ENCODE measurements around the gene CC2D2A. TPM values are rescaled to one million over a fixed set of nuclear protein-coding genes. Genes with fewer than 3 reads are reported as not detected.

Gene CC2D2A
- total and polyA plus RNA-seq, 8 donors = 5.7 to 32.7 (median 14.5) TPM

DNA sequence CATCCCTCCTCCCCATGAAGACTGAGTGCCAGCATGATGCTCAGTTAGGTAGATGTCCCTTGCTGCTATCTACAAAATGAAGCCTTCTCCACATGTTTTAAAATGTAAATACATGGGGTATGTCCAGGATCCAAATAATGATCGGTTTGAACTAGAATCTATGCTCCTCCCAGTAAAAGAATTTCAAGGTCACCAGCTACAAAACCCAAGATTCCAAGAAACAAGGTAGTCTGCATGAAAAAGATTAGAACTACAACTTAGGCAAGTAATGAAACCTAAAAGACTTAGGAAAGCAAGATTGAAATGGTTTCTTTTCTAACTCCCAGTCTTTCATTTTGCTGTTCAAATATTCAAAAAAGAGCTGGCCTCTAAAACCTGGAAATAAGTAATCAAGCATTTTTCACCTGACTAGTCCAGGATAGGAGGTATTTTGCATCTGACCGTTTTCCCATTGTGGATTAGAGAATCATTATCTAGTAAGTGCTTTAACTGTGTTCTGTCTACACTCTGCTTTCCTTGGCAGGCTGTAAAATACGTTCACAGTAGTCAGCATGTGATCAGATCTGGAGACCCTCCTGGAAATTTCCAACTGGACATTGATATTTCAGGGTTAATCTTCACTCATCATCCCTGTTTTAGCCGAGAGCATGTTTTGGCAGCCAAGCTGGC, 57.4 kb downstream of the CC2D2A start:
- intact Hi-C loops (cut with DNase I; ENCODE audit: low total_unique reads) = no loop called here
- no peak overlapping the region for H3K4me3 ChIP-seq
- no peaks in the 10 kb centered on the region for H3K27me3 ChIP-seq
- H3K9me3 ChIP-seq = no peaks in the 10 kb centered on the region
- H3K27ac ChIP-seq = no peak overlapping the region
- WGBS, 5 donors = 71 to 81% (median 78%) methylated on average over 4 of the region's 4 CpGs
- H3K36me3 ChIP-seq = peaks cover 0 to 39% (median 10%) of the 10 kb centered on the region in 4 donors
- DNase-seq = no peak
- no peaks in the 10 kb centered on the region for H3K4me1 ChIP-seq
- TF ChIP-seq CTCF (IDR thresholded peaks at IDR 0.05) (no peak), POLR2A (IDR thresholded peaks at IDR 0.05) (no peak), EP300 (IDR thresholded peaks at IDR 0.05) (no peak), POLR2AphosphoS5 (IDR thresholded peaks at IDR 0.05) (no peak)

DNA sequence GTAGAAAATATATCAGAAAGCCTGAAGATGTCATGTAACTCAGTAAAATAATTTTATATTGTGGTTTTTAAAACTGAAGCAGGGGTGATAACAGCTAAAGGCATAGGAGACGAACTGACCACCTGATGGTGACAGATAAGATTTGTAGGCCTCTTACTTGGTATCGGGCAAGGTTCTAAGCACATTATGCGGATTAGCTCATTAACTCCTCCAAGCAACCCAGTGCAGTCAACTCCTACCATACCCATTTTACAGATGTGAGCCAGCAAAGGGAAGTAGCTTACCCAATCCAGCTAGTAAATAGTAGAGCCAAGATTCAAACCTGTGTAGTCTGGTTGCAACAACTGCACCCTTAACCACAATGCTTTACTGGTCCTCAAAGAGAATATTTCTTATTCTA, 62.1 kb downstream of the CC2D2A start:
- intact Hi-C loops (cut with DNase I; ENCODE audit: low total_unique reads) = no loop called here
- peaks cover 0 to 3% (median 0%) of the 10 kb centered on the region in 4 donors for H3K4me1 ChIP-seq
- no peak for TF ChIP-seq CTCF (IDR thresholded peaks at IDR 0.05)
- TF ChIP-seq EP300 (IDR thresholded peaks at IDR 0.05) = no peak
- TF ChIP-seq POLR2AphosphoS5 (IDR thresholded peaks at IDR 0.05) = no peak
- TF ChIP-seq POLR2A (IDR thresholded peaks at IDR 0.05) = no peak
- WGBS, 5 donors = 86 to 98% (median 92%) methylated on average over 3 of the region's 3 CpGs
- H3K9me3 ChIP-seq = no peaks in the 10 kb centered on the region
- H3K4me3 ChIP-seq = no peak overlapping the region
- no peaks in the 10 kb centered on the region for H3K27me3 ChIP-seq
- DNase-seq = no peak
- H3K36me3 ChIP-seq = peaks cover 0 to 30% (median 17%) of the 10 kb centered on the region in 4 donors
- no peak overlapping the region for H3K27ac ChIP-seq

GRCh38 chr4:15533817-15534216, 64.1 kb downstream of the CC2D2A start:
- Histone ChIP-seq H3K4me3 (no peak overlapping the region), H3K27ac (no peak overlapping the region), H3K4me1 (peaks cover 0 to 6% (median 0%) of the 10 kb centered on the region in 4 donors), H3K9me3 (no peaks in the 10 kb centered on the region), H3K36me3 (peaks cover 13 to 40% (median 31%) of the 10 kb centered on the region in 4 donors), H3K27me3 (no peaks in the 10 kb centered on the region)
- intact Hi-C loops (cut with DNase I; ENCODE audit: low total_unique reads) = no loop called here
- WGBS, 5 donors = 75 to 88% (median 76%) methylated on average over 2 of the region's 2 CpGs
- no peak for DNase-seq
- TF ChIP-seq POLR2AphosphoS5 (IDR thresholded peaks at IDR 0.05) = no peak
- no peak for TF ChIP-seq CTCF (IDR thresholded peaks at IDR 0.05)
- no peak for TF ChIP-seq EP300 (IDR thresholded peaks at IDR 0.05)
- no peak for TF ChIP-seq POLR2A (IDR thresholded peaks at IDR 0.05)

DNA sequence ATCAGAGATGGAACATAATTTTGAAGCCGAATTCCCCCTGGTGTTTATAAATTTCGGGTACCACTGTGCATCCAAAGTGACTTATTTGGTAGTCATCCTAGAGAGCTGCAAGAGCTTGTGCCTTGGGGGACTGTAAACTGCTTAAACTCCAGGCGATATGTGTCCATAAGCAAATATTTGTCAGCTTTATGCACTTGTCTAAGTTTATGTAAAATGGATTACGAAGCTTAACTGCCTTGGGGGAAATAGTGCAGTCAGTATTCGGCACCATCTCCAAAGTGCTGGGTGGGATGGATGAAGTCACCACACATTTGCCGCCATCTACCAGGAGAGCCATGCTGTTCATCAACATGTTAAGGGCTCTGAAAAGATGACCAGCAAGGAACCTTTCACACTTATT, 65.9 kb downstream of the CC2D2A start:
- intact Hi-C loops (cut with DNase I; ENCODE audit: low total_unique reads) = no loop called here
- Histone ChIP-seq H3K4me1 (peaks cover 0 to 6% (median 0%) of the 10 kb centered on the region in 4 donors), H3K36me3 (peaks cover 13 to 46% (median 33%) of the 10 kb centered on the region in 4 donors), H3K9me3 (no peaks in the 10 kb centered on the region), H3K4me3 (no peak overlapping the region), H3K27me3 (no peaks in the 10 kb centered on the region), H3K27ac (no peak overlapping the region)
- 85 to 96% (median 89%) methylated on average over 6 of the region's 6 CpGs for WGBS, 5 donors
- TF ChIP-seq POLR2AphosphoS5 (IDR thresholded peaks at IDR 0.05) (no peak), EP300 (IDR thresholded peaks at IDR 0.05) (no peak), POLR2A (IDR thresholded peaks at IDR 0.05) (no peak), CTCF (IDR thresholded peaks at IDR 0.05) (no peak)
- DNase-seq = no peak
